ENCODE measurements around the gene LGI2. TPM values are rescaled to one million over a fixed set of nuclear protein-coding genes. Genes with fewer than 3 reads are reported as not detected.
"Not testable (repeated sequence)": the region's sequence is repeated elsewhere in the genome, so short reads cannot be mapped to it uniquely, and the experiment has no call there.

Gene LGI2
- polyA plus RNA-seq, 1 donor from 2014 or later = 10.3 TPM

DNA sequence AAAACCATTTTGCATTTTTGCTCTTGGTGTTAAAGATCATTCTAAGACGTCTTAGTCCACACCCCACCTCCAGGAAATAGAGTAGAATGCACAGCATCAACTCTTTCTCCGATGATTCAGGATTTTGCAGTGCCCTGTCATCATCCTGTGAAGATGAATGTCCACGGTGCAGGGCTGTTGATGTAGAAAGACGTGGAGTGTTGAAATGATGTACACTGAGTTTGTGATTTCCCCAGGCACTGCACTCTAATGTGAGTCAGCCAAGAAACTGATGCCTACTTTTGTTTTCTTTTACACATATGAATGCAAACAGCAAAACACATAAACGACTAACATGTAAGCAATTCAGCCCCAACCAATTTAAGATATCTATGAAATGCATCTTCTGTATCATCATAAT is 10.5 kb downstream of the LGI2 start:
- Histone ChIP-seq H3K9me2 (ENCODE audit: insufficient read depth, low read length) (no peaks in the 10 kb centered on the region), H3K79me2 (replicated peaks; ENCODE audit: insufficient read depth, low read length) (no peaks in the 10 kb centered on the region), H4K20me1 (ENCODE audit: insufficient read depth) (no peaks in the 10 kb centered on the region), H3K9me3 (ENCODE audit: low read length) (no peaks in the 10 kb centered on the region), H3K27me3 (ENCODE audit: insufficient read depth, low read depth, low read length) (no peaks in the 10 kb centered on the region), H3K4me2 (ENCODE audit: low read length) (no peak overlapping the region), H3K4me3 (ENCODE audit: low read length) (no peak overlapping the region), H3K36me3 (ENCODE audit: insufficient read depth, low read length) (no peaks in the 10 kb centered on the region), H3K9ac (ENCODE audit: low read length) (no peak overlapping the region), H2AFZ (ENCODE audit: low read depth, low read length) (no peak overlapping the region), H3K27ac (ENCODE audit: low read length) (no peak overlapping the region), H3F3A (ENCODE audit: insufficient read depth, low read length, poor library complexity, severe bottlenecking) (no peaks in the 10 kb centered on the region)
- TF ChIP-seq EZH2 (IDR thresholded peaks at IDR 0.05; ENCODE audit: borderline replicate concordance, insufficient read depth, low read length, poor library complexity, severe bottlenecking) = no peak
- no peak for TF ChIP-seq SMC3 (conservative IDR thresholded peaks at IDR 0.05; ENCODE audit: poor library complexity)

DNA sequence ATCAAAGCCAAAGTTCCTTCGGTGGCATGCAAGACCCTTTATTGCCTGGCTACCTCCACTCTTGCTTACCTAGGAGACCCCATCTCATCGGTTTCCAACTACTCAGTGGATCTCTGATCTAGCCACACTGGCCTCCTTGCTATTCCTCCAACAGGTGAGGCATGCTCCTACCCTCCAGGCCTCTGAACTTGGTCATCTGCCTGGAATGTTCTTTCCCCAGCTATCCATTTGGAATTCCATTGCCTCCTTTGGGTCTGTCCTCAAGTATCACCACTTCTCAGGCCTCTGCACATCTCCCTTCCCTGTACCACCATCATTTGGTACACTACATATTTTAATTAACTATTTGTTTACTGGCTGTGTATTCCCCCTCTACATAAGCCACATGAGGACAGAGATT is 11.2 kb downstream of the LGI2 start:
- H3K9ac ChIP-seq (ENCODE audit: low read length) = no peak overlapping the region
- no peaks in the 10 kb centered on the region for H3K36me3 ChIP-seq (ENCODE audit: insufficient read depth, low read length)
- no peaks in the 10 kb centered on the region for H3K79me2 ChIP-seq (replicated peaks; ENCODE audit: insufficient read depth, low read length)
- no peaks in the 10 kb centered on the region for H4K20me1 ChIP-seq (ENCODE audit: insufficient read depth)
- H3K27me3 ChIP-seq (ENCODE audit: insufficient read depth, low read depth, low read length) = no peaks in the 10 kb centered on the region
- H3K27ac ChIP-seq (ENCODE audit: low read length) = no peak overlapping the region
- no peak overlapping the region for H3K4me2 ChIP-seq (ENCODE audit: low read length)
- H3K9me2 ChIP-seq (ENCODE audit: insufficient read depth, low read length) = no peaks in the 10 kb centered on the region
- H3K9me3 ChIP-seq (ENCODE audit: low read length) = no peaks in the 10 kb centered on the region
- H3F3A ChIP-seq (ENCODE audit: insufficient read depth, low read length, poor library complexity, severe bottlenecking) = no peaks in the 10 kb centered on the region
- no peak overlapping the region for H2AFZ ChIP-seq (ENCODE audit: low read depth, low read length)
- no peak overlapping the region for H3K4me3 ChIP-seq (ENCODE audit: low read length)
- TF ChIP-seq TAF1 (IDR thresholded peaks at IDR 0.05; ENCODE audit: low read depth) = no peak
- no peak for TF ChIP-seq CTCF (IDR thresholded peaks at IDR 0.05; ENCODE audit: poor library complexity, severe bottlenecking)
- no peak for TF ChIP-seq MXI1 (conservative IDR thresholded peaks at IDR 0.05; ENCODE audit: poor library complexity, severe bottlenecking)
- no peak for TF ChIP-seq SMC3 (conservative IDR thresholded peaks at IDR 0.05; ENCODE audit: poor library complexity)
- no peak for TF ChIP-seq EP300 (conservative IDR thresholded peaks at IDR 0.05; ENCODE audit: poor library complexity, severe bottlenecking)
- TF ChIP-seq POLR2AphosphoS5 (IDR thresholded peaks at IDR 0.05) = no peak
- TF ChIP-seq EZH2 (IDR thresholded peaks at IDR 0.05; ENCODE audit: borderline replicate concordance, insufficient read depth, low read length, poor library complexity, severe bottlenecking) = no peak
- no peak for TF ChIP-seq RAD21 (conservative IDR thresholded peaks at IDR 0.05)
- no peak for TF ChIP-seq REST (IDR thresholded peaks at IDR 0.05; ENCODE audit: borderline replicate concordance)

DNA sequence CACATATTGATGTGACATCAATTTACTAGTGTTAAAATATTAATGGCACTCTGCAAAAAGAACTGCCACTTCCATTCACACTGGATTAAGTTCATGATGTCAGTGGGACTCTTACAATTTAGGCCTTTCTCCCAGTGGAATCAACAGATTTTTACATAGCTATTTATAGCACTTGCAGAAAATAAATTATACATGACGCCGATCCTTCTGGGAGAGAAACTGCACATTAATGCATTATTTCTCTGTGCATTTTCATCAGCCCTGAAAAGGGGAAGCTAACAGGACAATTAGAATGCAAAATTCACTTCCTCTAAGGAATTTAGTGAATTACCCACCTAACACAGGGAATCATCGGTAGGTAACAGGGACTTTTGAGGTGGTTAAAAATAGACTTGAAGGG is 15.7 kb downstream of the LGI2 start:
- Histone ChIP-seq H3K79me2 (replicated peaks; ENCODE audit: insufficient read depth, low read length) (no peaks in the 10 kb centered on the region), H2AFZ (ENCODE audit: low read depth, low read length) (no peak overlapping the region), H3K36me3 (ENCODE audit: insufficient read depth, low read length) (no peaks in the 10 kb centered on the region), H3K4me2 (ENCODE audit: low read length) (no peak overlapping the region), H3F3A (ENCODE audit: insufficient read depth, low read length, poor library complexity, severe bottlenecking) (no peaks in the 10 kb centered on the region), H3K9me2 (ENCODE audit: insufficient read depth, low read length) (no peaks in the 10 kb centered on the region), H3K4me3 (ENCODE audit: low read length) (peak overlapping the region; percentile 12), H3K9me3 (ENCODE audit: low read length) (no peaks in the 10 kb centered on the region), H3K9ac (ENCODE audit: low read length) (peak overlapping the region; percentile 51), H3K27me3 (ENCODE audit: insufficient read depth, low read depth, low read length) (no peaks in the 10 kb centered on the region), H3K27ac (ENCODE audit: low read length) (peak overlapping the region; percentile 89), H4K20me1 (ENCODE audit: insufficient read depth) (no peaks in the 10 kb centered on the region)
- TF ChIP-seq REST (IDR thresholded peaks at IDR 0.05; ENCODE audit: borderline replicate concordance) (peak; percentile 88), MXI1 (conservative IDR thresholded peaks at IDR 0.05; ENCODE audit: poor library complexity, severe bottlenecking) (no peak), TAF1 (IDR thresholded peaks at IDR 0.05; ENCODE audit: low read depth) (no peak), SMC3 (conservative IDR thresholded peaks at IDR 0.05; ENCODE audit: poor library complexity) (no peak), EP300 (conservative IDR thresholded peaks at IDR 0.05; ENCODE audit: poor library complexity, severe bottlenecking) (peak; percentile 79), POLR2AphosphoS5 (IDR thresholded peaks at IDR 0.05) (peak; percentile 34)

DNA sequence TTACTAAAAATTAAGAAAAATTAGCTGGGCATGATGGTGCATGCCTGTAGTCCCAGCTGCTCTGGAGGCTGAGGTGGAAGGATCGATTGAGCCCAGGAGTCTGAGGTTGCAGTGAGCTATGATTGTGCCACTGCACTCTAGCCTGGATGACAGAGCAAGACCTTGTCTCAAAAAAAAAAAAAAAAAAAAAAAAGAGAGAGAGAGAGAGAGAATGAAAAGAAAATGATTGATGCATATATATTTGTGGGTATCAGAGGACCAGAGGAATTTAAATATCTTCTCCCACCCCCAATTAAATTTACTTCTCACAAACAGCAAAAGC is 16.1 kb downstream of the LGI2 start:
- not testable (repeated sequence) for H3F3A ChIP-seq (ENCODE audit: insufficient read depth, low read length, poor library complexity, severe bottlenecking); H3K79me2 ChIP-seq (replicated peaks; ENCODE audit: insufficient read depth, low read length); H3K9me3 ChIP-seq (ENCODE audit: low read length); H2AFZ ChIP-seq (ENCODE audit: low read depth, low read length); H3K4me2 ChIP-seq (ENCODE audit: low read length); H3K4me3 ChIP-seq (ENCODE audit: low read length); H3K27me3 ChIP-seq (ENCODE audit: insufficient read depth, low read depth, low read length); H3K36me3 ChIP-seq (ENCODE audit: insufficient read depth, low read length); H3K9me2 ChIP-seq (ENCODE audit: insufficient read depth, low read length); H4K20me1 ChIP-seq (ENCODE audit: insufficient read depth)
- Histone ChIP-seq H3K9ac (ENCODE audit: low read length) (peak overlapping the region; percentile 51), H3K27ac (ENCODE audit: low read length) (peak overlapping the region; percentile 89)

All from neural cell (in vitro differentiated cells).